Glutamatergic neuron (in vitro differentiated cells): ENCODE data around the gene SLC25A36. TPM values are rescaled to one million over a fixed set of nuclear protein-coding genes. Genes with fewer than 3 reads are reported as not detected.
"Not testable (repeated sequence)": the region's sequence is repeated elsewhere in the genome, so short reads cannot be mapped to it uniquely, and the experiment has no call there.

Source experiments
- DNase-seq: peaks from one replicate; pipeline ENCODE4 v3.0.0; 2022
- H3K27ac Mint-ChIP-seq: one replicate; pipeline ENCODE4 v1.8.0; 2020; ENCODE audit warnings: mild to moderate bottlenecking, mixed read lengths, inconsistent platforms; ENCODE audit not compliant: unreplicated experiment
- H3K27me3 Mint-ChIP-seq: one replicate; pipeline ENCODE4 v1.8.0; 2020; ENCODE audit warnings: mild to moderate bottlenecking, moderate library complexity, mixed read lengths, inconsistent platforms; ENCODE audit not compliant: unreplicated experiment
- H3K36me3 Mint-ChIP-seq: one replicate; pipeline ENCODE4 v1.8.0; 2020; ENCODE audit warnings: mild to moderate bottlenecking, mixed read lengths, inconsistent platforms; ENCODE audit not compliant: unreplicated experiment
- H3K4me1 Mint-ChIP-seq: one replicate; pipeline ENCODE4 v1.8.0; 2020; ENCODE audit warnings: mild to moderate bottlenecking, low read depth, mixed read lengths, inconsistent platforms; ENCODE audit not compliant: unreplicated experiment
- H3K4me3 Mint-ChIP-seq: one replicate; pipeline ENCODE4 v1.8.0; 2020; ENCODE audit warnings: mild to moderate bottlenecking, mixed read lengths, inconsistent platforms; ENCODE audit not compliant: unreplicated experiment
- H3K9me3 Mint-ChIP-seq: one replicate; pipeline ENCODE4 v1.8.0; 2020; ENCODE audit warnings: mild to moderate bottlenecking, moderate library complexity, mixed read lengths, inconsistent platforms; ENCODE audit not compliant: unreplicated experiment
- CTCF ChIP-seq: fragments of 200-600 bp; sonication (generic); IDR thresholded peaks from one replicate; pipeline ENCODE4 v1.5.0; 2021; ENCODE audit not compliant: partially characterized antibody, unreplicated experiment
- total RNA-seq: library from RNA; stranded (reverse); fragmentation: NEBNext Ultra II Directional; extraction: Animal tissue kit (Norgen Biotek cat#: 25700); gene quantifications from one replicate; pipeline ENCODE4 v1.2.1, GENCODE V29; 2021; ENCODE audit not compliant: unreplicated experiment

Gene SLC25A36
- total RNA-seq, 1 donor from 2014 or later, result 146 TPM

GRCh38 chr3:140955645-140956044 is 14.0 kb downstream of the SLC25A36 start:
- Mint-ChIP-seq H3K9me3 (no peaks in the 10 kb centered on the region), H3K36me3 (no peaks in the 10 kb centered on the region), H3K27ac (no peak overlapping the region), H3K27me3 (peaks cover 1% of the 10 kb centered on the region), H3K4me1 (peaks cover 15% of the 10 kb centered on the region), H3K4me3 (no peak overlapping the region)
- DNase-seq, result no peak
- TF ChIP-seq CTCF, result no peak

GRCh38 chr3:140956058-140956835 is 14.6 kb downstream of the SLC25A36 start:
- Mint-ChIP-seq H3K27me3 (peaks cover 1% of the 10 kb centered on the region), H3K4me1 (peaks cover 11% of the 10 kb centered on the region), H3K36me3 (no peaks in the 10 kb centered on the region), H3K9me3 (no peaks in the 10 kb centered on the region), H3K27ac (no peak overlapping the region), H3K4me3 (no peak overlapping the region)
- no peak for TF ChIP-seq CTCF
- DNase-seq, result no peak

GRCh38 chr3:140972833-140973232 is 31.2 kb downstream of the SLC25A36 start:
- Mint-ChIP-seq H3K27ac (no peak overlapping the region), H3K27me3 (no peaks in the 10 kb centered on the region), H3K9me3 (no peaks in the 10 kb centered on the region), H3K4me1 (no peaks in the 10 kb centered on the region), H3K36me3 (no peaks in the 10 kb centered on the region), H3K4me3 (no peak overlapping the region)
- no peak for DNase-seq
- peak; percentile 17 for TF ChIP-seq CTCF

- no peak for TF ChIP-seq CTCF
- Mint-ChIP-seq H3K27me3 (no peaks in the 10 kb centered on the region), H3K4me1 (no peaks in the 10 kb centered on the region), H3K4me3 (no peak overlapping the region), H3K27ac (no peak overlapping the region), H3K36me3 (no peaks in the 10 kb centered on the region), H3K9me3 (no peaks in the 10 kb centered on the region)
- DNase-seq, result no peak
Observed at GRCh38 chr3:140974900-140975299, 33.3 kb downstream of the SLC25A36 start.

- H3K9me3 Mint-ChIP-seq, result no peaks in the 10 kb centered on the region
- H3K4me3 Mint-ChIP-seq, result no peak overlapping the region
- no peak for TF ChIP-seq CTCF
- H3K27ac Mint-ChIP-seq, result no peak overlapping the region
- no peak for DNase-seq
- H3K4me1 Mint-ChIP-seq, result no peaks in the 10 kb centered on the region
- no peaks in the 10 kb centered on the region for H3K27me3 Mint-ChIP-seq
- no peaks in the 10 kb centered on the region for H3K36me3 Mint-ChIP-seq
Observed at GRCh38 chr3:140980663-140981062, 39.0 kb downstream of the SLC25A36 start.

GRCh38 chr3:140987792-140988191 is 46.2 kb downstream of the SLC25A36 start:
- H3K4me3 Mint-ChIP-seq, H3K27ac Mint-ChIP-seq, H3K4me1 Mint-ChIP-seq, H3K9me3 Mint-ChIP-seq, DNase-seq, H3K27me3 Mint-ChIP-seq: not testable (repeated sequence)
- peaks cover 20% of the 10 kb centered on the region for H3K36me3 Mint-ChIP-seq
